NCI-H128 (cell line): ENCODE results near the gene PC.
"Not testable (repeated sequence)": the region's sequence is repeated elsewhere in the genome, so short reads cannot be mapped to it uniquely, and the experiment has no call there.

Source experiments
- DNase-seq: peaks from one replicate; lab custom pipeline; 2025; ENCODE audit not compliant: unreplicated experiment; lab: John Stamatoyannopoulos, UW

The PC gene

DNA sequence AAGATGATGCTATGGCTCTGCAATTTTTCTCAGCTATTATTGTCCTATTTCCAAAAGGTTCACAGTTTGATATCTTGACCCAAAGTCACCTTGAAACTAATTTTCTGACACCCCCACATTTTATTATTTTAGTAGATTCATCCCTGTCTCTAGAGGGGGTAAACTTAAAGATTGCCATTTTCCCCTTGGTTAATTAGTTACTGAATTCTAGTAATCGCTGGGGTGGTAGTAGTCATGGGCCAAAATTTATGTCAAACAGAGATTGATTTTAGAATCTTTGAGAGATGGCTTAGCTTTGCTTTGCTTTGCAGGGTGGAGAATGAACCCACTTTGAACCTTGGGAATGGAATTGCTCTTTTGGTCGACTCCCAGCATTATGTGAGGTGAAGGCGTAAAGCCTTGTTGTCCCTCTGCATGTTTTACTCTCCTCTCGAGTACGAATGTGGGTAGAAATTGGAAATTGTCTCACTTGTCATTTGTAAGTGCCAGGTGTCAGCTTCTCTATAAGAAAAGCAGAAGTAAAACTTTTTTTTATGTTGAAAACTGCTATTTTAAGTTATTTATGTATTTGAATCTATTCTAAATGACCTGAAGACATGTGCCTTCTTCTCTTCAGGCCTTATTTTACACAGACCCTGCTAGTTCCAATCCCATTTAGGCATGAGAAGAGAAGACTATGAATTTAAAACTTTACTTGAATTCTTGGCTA, 157.3 kb downstream of the PC start:
- no peak for DNase-seq

GRCh38 chr11:66799815-66800214, 158.4 kb downstream of the PC start:
- DNase-seq: not testable (repeated sequence)
